ENCODE results near the gene FRMPD4.

Gene FRMPD4

GRCh38 chrX:12570859-12571501 lies 432.7 kb downstream of the FRMPD4 start:
- Histone ChIP-seq H3K9me3 (ENCODE audit: control extremely low read depth in 1 of 5, control insufficient read depth in 4 of 5, insufficient read depth in 2 of 5, low read depth in 1 of 5, low read length in 4 of 5) (no peaks in the 10 kb centered on the region), H3K4me3 (ENCODE audit: control insufficient read depth in 1 of 7, extremely low read depth in 1 of 7, insufficient read depth in 4 of 7, low read depth in 2 of 7, low read length in 6 of 7) (no peak overlapping the region), H3K36me3 (ENCODE audit: control insufficient read depth in 4 of 4, insufficient read depth in 4 of 4, low read length in 3 of 4) (no peaks in the 10 kb centered on the region), H3K27me3 (replicated peaks in 2 of 5; ENCODE audit: control insufficient read depth in 4 of 5, insufficient read depth in 5 of 5, low read length in 4 of 5) (no peaks in the 10 kb centered on the region), H3K4me1 (ENCODE audit: control extremely low read depth in 1 of 4, control insufficient read depth in 4 of 4, insufficient read depth in 4 of 4, low read length in 3 of 4) (no peaks in the 10 kb centered on the region), H3K27ac (ENCODE audit: insufficient read depth in 1 of 2, low read depth in 1 of 2, low read length in 2 of 2, poor library complexity in 1 of 2, severe bottlenecking in 2 of 2) (no peak overlapping the region)
- ChIA-PET POLR2A (no interaction called here), CTCF (no interaction called here)
- WGBS (ENCODE audit: insufficient coverage), result no CpG with 5 or more reads among the region's 4 CpGs
- DNase-seq, result no peak

GRCh38 chrX:12579311-12579710 lies 441.0 kb downstream of the FRMPD4 start:
- no peak for DNase-seq
- Histone ChIP-seq H3K4me1 (ENCODE audit: control extremely low read depth in 1 of 4, control insufficient read depth in 4 of 4, insufficient read depth in 4 of 4, low read length in 3 of 4) (no peaks in the 10 kb centered on the region), H3K36me3 (ENCODE audit: control insufficient read depth in 4 of 4, insufficient read depth in 4 of 4, low read length in 3 of 4) (no peaks in the 10 kb centered on the region), H3K27ac (ENCODE audit: insufficient read depth in 1 of 2, low read depth in 1 of 2, low read length in 2 of 2, poor library complexity in 1 of 2, severe bottlenecking in 2 of 2) (no peak overlapping the region), H3K27me3 (replicated peaks in 2 of 5; ENCODE audit: control insufficient read depth in 4 of 5, insufficient read depth in 5 of 5, low read length in 4 of 5) (peaks cover 0 to 4% (median 0%) of the 10 kb centered on the region in 5 experiments), H3K9me3 (ENCODE audit: control extremely low read depth in 1 of 5, control insufficient read depth in 4 of 5, insufficient read depth in 2 of 5, low read depth in 1 of 5, low read length in 4 of 5) (no peaks in the 10 kb centered on the region), H3K4me3 (ENCODE audit: control insufficient read depth in 1 of 7, extremely low read depth in 1 of 7, insufficient read depth in 4 of 7, low read depth in 2 of 7, low read length in 6 of 7) (no peak overlapping the region)
- WGBS (ENCODE audit: insufficient coverage), result no CpG with 5 or more reads among the region's 5 CpGs
- ChIA-PET POLR2A (no interaction called here), CTCF (no interaction called here)

- H3K9me3 ChIP-seq (ENCODE audit: control extremely low read depth in 1 of 5, control insufficient read depth in 4 of 5, insufficient read depth in 2 of 5, low read depth in 1 of 5, low read length in 4 of 5), result no peaks in the 10 kb centered on the region
- DNase-seq, result no peak
- H3K36me3 ChIP-seq (ENCODE audit: control insufficient read depth in 4 of 4, insufficient read depth in 4 of 4, low read length in 3 of 4), result no peaks in the 10 kb centered on the region
- POLR2A ChIA-PET, result no interaction called here
- 67% methylated on average over 2 of the region's 3 CpGs for WGBS (ENCODE audit: insufficient coverage)
- H3K4me1 ChIP-seq (ENCODE audit: control extremely low read depth in 1 of 4, control insufficient read depth in 4 of 4, insufficient read depth in 4 of 4, low read length in 3 of 4), result no peaks in the 10 kb centered on the region
- no peak overlapping the region for H3K4me3 ChIP-seq (ENCODE audit: control insufficient read depth in 1 of 7, extremely low read depth in 1 of 7, insufficient read depth in 4 of 7, low read depth in 2 of 7, low read length in 6 of 7)
- CTCF ChIA-PET, result no interaction called here
- H3K27ac ChIP-seq (ENCODE audit: insufficient read depth in 1 of 2, low read depth in 1 of 2, low read length in 2 of 2, poor library complexity in 1 of 2, severe bottlenecking in 2 of 2), result no peak overlapping the region
- peaks cover 0 to 4% (median 0%) of the 10 kb centered on the region in 5 experiments for H3K27me3 ChIP-seq (replicated peaks in 2 of 5; ENCODE audit: control insufficient read depth in 4 of 5, insufficient read depth in 5 of 5, low read length in 4 of 5)
Observed at GRCh38 chrX:12580548-12580947, 442.3 kb downstream of the FRMPD4 start.

- Histone ChIP-seq H3K27me3 (replicated peaks in 2 of 5; ENCODE audit: control insufficient read depth in 4 of 5, insufficient read depth in 5 of 5, low read length in 4 of 5) (peaks cover 0 to 4% (median 0%) of the 10 kb centered on the region in 5 experiments), H3K4me1 (ENCODE audit: control extremely low read depth in 1 of 4, control insufficient read depth in 4 of 4, insufficient read depth in 4 of 4, low read length in 3 of 4) (no peaks in the 10 kb centered on the region), H3K4me3 (ENCODE audit: control insufficient read depth in 1 of 7, extremely low read depth in 1 of 7, insufficient read depth in 4 of 7, low read depth in 2 of 7, low read length in 6 of 7) (no peak overlapping the region), H3K36me3 (ENCODE audit: control insufficient read depth in 4 of 4, insufficient read depth in 4 of 4, low read length in 3 of 4) (no peaks in the 10 kb centered on the region), H3K27ac (ENCODE audit: insufficient read depth in 1 of 2, low read depth in 1 of 2, low read length in 2 of 2, poor library complexity in 1 of 2, severe bottlenecking in 2 of 2) (no peak overlapping the region), H3K9me3 (ENCODE audit: control extremely low read depth in 1 of 5, control insufficient read depth in 4 of 5, insufficient read depth in 2 of 5, low read depth in 1 of 5, low read length in 4 of 5) (no peaks in the 10 kb centered on the region)
- CTCF ChIA-PET, result no interaction called here
- POLR2A ChIA-PET, result no interaction called here
- DNase-seq, result no peak
- 73% methylated on average over 4 of the region's 4 CpGs for WGBS (ENCODE audit: insufficient coverage)
Observed at GRCh38 chrX:12581546-12581945, 443.3 kb downstream of the FRMPD4 start.

GRCh38 chrX:12582649-12583048 lies 444.4 kb downstream of the FRMPD4 start:
- Histone ChIP-seq H3K9me3 (ENCODE audit: control extremely low read depth in 1 of 5, control insufficient read depth in 4 of 5, insufficient read depth in 2 of 5, low read depth in 1 of 5, low read length in 4 of 5) (no peaks in the 10 kb centered on the region), H3K27ac (ENCODE audit: insufficient read depth in 1 of 2, low read depth in 1 of 2, low read length in 2 of 2, poor library complexity in 1 of 2, severe bottlenecking in 2 of 2) (no peak overlapping the region), H3K4me1 (ENCODE audit: control extremely low read depth in 1 of 4, control insufficient read depth in 4 of 4, insufficient read depth in 4 of 4, low read length in 3 of 4) (no peaks in the 10 kb centered on the region), H3K27me3 (replicated peaks in 2 of 5; ENCODE audit: control insufficient read depth in 4 of 5, insufficient read depth in 5 of 5, low read length in 4 of 5) (peaks cover 0 to 4% (median 0%) of the 10 kb centered on the region in 5 experiments), H3K4me3 (ENCODE audit: control insufficient read depth in 1 of 7, extremely low read depth in 1 of 7, insufficient read depth in 4 of 7, low read depth in 2 of 7, low read length in 6 of 7) (no peak overlapping the region), H3K36me3 (ENCODE audit: control insufficient read depth in 4 of 4, insufficient read depth in 4 of 4, low read length in 3 of 4) (no peaks in the 10 kb centered on the region)
- 70% methylated on average over 2 of the region's 4 CpGs for WGBS (ENCODE audit: insufficient coverage)
- DNase-seq, result no peak
- ChIA-PET CTCF (no interaction called here), POLR2A (no interaction called here)

- Histone ChIP-seq H3K4me3 (ENCODE audit: control insufficient read depth in 1 of 7, extremely low read depth in 1 of 7, insufficient read depth in 4 of 7, low read depth in 2 of 7, low read length in 6 of 7) (no peak overlapping the region), H3K27ac (ENCODE audit: insufficient read depth in 1 of 2, low read depth in 1 of 2, low read length in 2 of 2, poor library complexity in 1 of 2, severe bottlenecking in 2 of 2) (no peak overlapping the region), H3K36me3 (ENCODE audit: control insufficient read depth in 4 of 4, insufficient read depth in 4 of 4, low read length in 3 of 4) (no peaks in the 10 kb centered on the region), H3K9me3 (ENCODE audit: control extremely low read depth in 1 of 5, control insufficient read depth in 4 of 5, insufficient read depth in 2 of 5, low read depth in 1 of 5, low read length in 4 of 5) (no peaks in the 10 kb centered on the region), H3K27me3 (replicated peaks in 2 of 5; ENCODE audit: control insufficient read depth in 4 of 5, insufficient read depth in 5 of 5, low read length in 4 of 5) (peaks cover 0 to 4% (median 0%) of the 10 kb centered on the region in 5 experiments), H3K4me1 (ENCODE audit: control extremely low read depth in 1 of 4, control insufficient read depth in 4 of 4, insufficient read depth in 4 of 4, low read length in 3 of 4) (no peaks in the 10 kb centered on the region)
- 78% methylated on average over 24 of the region's 25 CpGs for WGBS (ENCODE audit: insufficient coverage)
- CTCF ChIA-PET, result no interaction called here
- POLR2A ChIA-PET, result no interaction called here
- DNase-seq, result no peak
Observed at GRCh38 chrX:12583543-12583942, 445.3 kb downstream of the FRMPD4 start.

GRCh38 chrX:12595720-12596119 lies 457.4 kb downstream of the FRMPD4 start:
- ChIA-PET CTCF (no interaction called here), POLR2A (no interaction called here)
- no peak overlapping the region for H3K4me3 ChIP-seq (ENCODE audit: control insufficient read depth in 1 of 7, extremely low read depth in 1 of 7, insufficient read depth in 4 of 7, low read depth in 2 of 7, low read length in 6 of 7)
- DNase-seq, result no peak
- H3K4me1 ChIP-seq (ENCODE audit: control extremely low read depth in 1 of 4, control insufficient read depth in 4 of 4, insufficient read depth in 4 of 4, low read length in 3 of 4), result no peaks in the 10 kb centered on the region
- WGBS (ENCODE audit: insufficient coverage), result no CpG with 5 or more reads among the region's 1 CpG
- no peaks in the 10 kb centered on the region for H3K9me3 ChIP-seq (ENCODE audit: control extremely low read depth in 1 of 5, control insufficient read depth in 4 of 5, insufficient read depth in 2 of 5, low read depth in 1 of 5, low read length in 4 of 5)
- H3K36me3 ChIP-seq (ENCODE audit: control insufficient read depth in 4 of 4, insufficient read depth in 4 of 4, low read length in 3 of 4), result no peaks in the 10 kb centered on the region
- H3K27ac ChIP-seq (ENCODE audit: insufficient read depth in 1 of 2, low read depth in 1 of 2, low read length in 2 of 2, poor library complexity in 1 of 2, severe bottlenecking in 2 of 2), result no peak overlapping the region
- H3K27me3 ChIP-seq (replicated peaks in 2 of 5; ENCODE audit: control insufficient read depth in 4 of 5, insufficient read depth in 5 of 5, low read length in 4 of 5), result peaks cover 0 to 2% (median 0%) of the 10 kb centered on the region in 5 experiments

All from common myeloid progenitor, CD34-positive (primary cell).